ENCODE results near the gene NTRK1. TPM values are rescaled to one million over a fixed set of nuclear protein-coding genes. Genes with fewer than 3 reads are reported as not detected.

NTRK1 gene
- polyA plus RNA-seq, 1 of the 3 experiments (the other 2 are of a cell fraction), result 0.97 TPM

- no peak overlapping the region for H2AFZ ChIP-seq (ENCODE audit: low read depth)
- H3K9me2 ChIP-seq, result no peaks in the 10 kb centered on the region
- 93% methylated on average over 12 of the region's 13 CpGs for whole genome bisulfite sequencing (ENCODE audit: low lambda C conversion rate)
- no peaks in the 10 kb centered on the region for H3K27me3 ChIP-seq (ENCODE audit: insufficient read depth)
- H3K9ac ChIP-seq, result no peak overlapping the region
- H3K9me3 ChIP-seq, result no peaks in the 10 kb centered on the region
- H3F3A ChIP-seq (replicated peaks; ENCODE audit: insufficient read depth), result peaks cover 18% of the 10 kb centered on the region
- H3K36me3 ChIP-seq (replicated peaks in 1 of 2; ENCODE audit: control insufficient read depth in 1 of 2, insufficient read depth in 2 of 2, low read length in 1 of 2), result no peaks in the 10 kb centered on the region
- POLR2A ChIA-PET, result no interaction called here
- H3K4me3 ChIP-seq (ENCODE audit: low read depth in 2 of 2, low read length in 1 of 2), result no peak overlapping the region
- DNase-seq, result no peak
- H3K4me2 ChIP-seq, result no peak overlapping the region
- no peak for TF ChIP-seq EZH2phosphoT487 (IDR thresholded peaks at IDR 0.05; ENCODE audit: borderline replicate concordance, low read depth)
- TF ChIP-seq RCOR1 (IDR thresholded peaks at IDR 0.05; ENCODE audit: low read length), result no peak
- TF ChIP-seq USF1 (IDR thresholded peaks at IDR 0.05; ENCODE audit: borderline replicate concordance, low read depth), result no peak
- TF ChIP-seq TEAD4 (IDR thresholded peaks at IDR 0.05; ENCODE audit: borderline replicate concordance, insufficient read depth), result no peak
- TF ChIP-seq JUND (IDR thresholded peaks at IDR 0.05), result no peak
- no peak for TF ChIP-seq FOXJ3 (CRISPR knock-in tag; IDR thresholded peaks at IDR 0.05)
- TF ChIP-seq MEF2A (IDR thresholded peaks at IDR 0.05; ENCODE audit: borderline replicate concordance, low read depth), result no peak
- no peak for TF ChIP-seq FOSL2 (IDR thresholded peaks at IDR 0.05; ENCODE audit: borderline replicate concordance, low read depth)
- TF ChIP-seq IRF3 (IDR thresholded peaks at IDR 0.05; ENCODE audit: low read depth, low read length), result no peak
- no peak for TF ChIP-seq FOXM1 (IDR thresholded peaks at IDR 0.05; ENCODE audit: low read depth)
- no peak for TF ChIP-seq USF2 (IDR thresholded peaks at IDR 0.05; ENCODE audit: borderline replicate concordance, low read depth, low read length)
- TF ChIP-seq GATA2 (CRISPR knock-in tag; IDR thresholded peaks at IDR 0.05), result no peak
- TF ChIP-seq MAX (IDR thresholded peaks at IDR 0.05; ENCODE audit: low read depth), result no peak
- no peaks in the 10 kb centered on the region for H3K79me2 ChIP-seq (ENCODE audit: insufficient read depth)
- H3K27ac ChIP-seq (ENCODE audit: low read depth in 2 of 2, low read length in 1 of 2), result no peak overlapping the region
- CTCF ChIA-PET, result interaction anchor here (1.5 to 22.1 kb wide), 6 partner anchors 15 to 72 kb away, joined by 4 to 455 read pairs (median 6); partner anchors contain the start of gene PEAR1
- peaks cover 7 to 8% of the 10 kb centered on the region in 2 experiments; a peak in 2 of 4 replicates for H3K4me1 ChIP-seq (ENCODE audit: control insufficient read depth in 1 of 2, insufficient read depth in 2 of 2, low read depth in 1 of 2, low read length in 1 of 2)
- H4K20me1 ChIP-seq (ENCODE audit: insufficient read depth), result no peaks in the 10 kb centered on the region
These were observed 7.7 kb downstream of the NTRK1 start for GRCh38 chr1:156868341-156868740.

- Histone ChIP-seq H3K27ac (ENCODE audit: low read depth in 2 of 2, low read length in 1 of 2) (no peak overlapping the region), H3K9me2 (no peaks in the 10 kb centered on the region), H3K36me3 (replicated peaks in 1 of 2; ENCODE audit: control insufficient read depth in 1 of 2, insufficient read depth in 2 of 2, low read length in 1 of 2) (no peaks in the 10 kb centered on the region), H3K4me1 (ENCODE audit: control insufficient read depth in 1 of 2, insufficient read depth in 2 of 2, low read depth in 1 of 2, low read length in 1 of 2) (peaks cover 0 to 8% of the 10 kb centered on the region in 2 experiments; a peak in 2 of 4 replicates), H3K4me3 (ENCODE audit: low read depth in 2 of 2, low read length in 1 of 2) (no peak overlapping the region), H3K9ac (no peak overlapping the region), H3K4me2 (no peak overlapping the region), H4K20me1 (ENCODE audit: insufficient read depth) (no peaks in the 10 kb centered on the region), H3K79me2 (ENCODE audit: insufficient read depth) (no peaks in the 10 kb centered on the region), H3F3A (replicated peaks; ENCODE audit: insufficient read depth) (peaks cover 18% of the 10 kb centered on the region), H2AFZ (ENCODE audit: low read depth) (no peak overlapping the region), H3K9me3 (no peaks in the 10 kb centered on the region), H3K27me3 (ENCODE audit: insufficient read depth) (no peaks in the 10 kb centered on the region)
- 96% methylated on average over 9 of the region's 9 CpGs for WGBS (ENCODE audit: low lambda C conversion rate)
- no peak for DNase-seq
- TF ChIP-seq FOSL2 (IDR thresholded peaks at IDR 0.05; ENCODE audit: borderline replicate concordance, low read depth), result no peak
- no peak for TF ChIP-seq SMC3 (IDR thresholded peaks at IDR 0.05; ENCODE audit: low read depth, low read length)
- no peak for TF ChIP-seq YY1 (IDR thresholded peaks at IDR 0.05; ENCODE audit: low read depth)
- no peak for TF ChIP-seq CTCF (IDR thresholded peaks at IDR 0.05)
- no peak for TF ChIP-seq GABPA (IDR thresholded peaks at IDR 0.05; ENCODE audit: low read depth)
- TF ChIP-seq USF1 (IDR thresholded peaks at IDR 0.05; ENCODE audit: borderline replicate concordance, low read depth), result no peak
- no peak for TF ChIP-seq RCOR1 (IDR thresholded peaks at IDR 0.05; ENCODE audit: low read length)
- no peak for TF ChIP-seq TEAD4 (IDR thresholded peaks at IDR 0.05; ENCODE audit: borderline replicate concordance, insufficient read depth)
- no peak for TF ChIP-seq JUND (IDR thresholded peaks at IDR 0.05)
- TF ChIP-seq FOXM1 (IDR thresholded peaks at IDR 0.05; ENCODE audit: low read depth), result no peak
- POLR2A ChIA-PET, result no interaction called here
- CTCF ChIA-PET, result interaction anchor here (1.4 to 22.1 kb wide), 9 partner anchors 13 to 180 kb away, joined by 4 to 455 read pairs (median 6); partner anchors contain the start of gene PEAR1
These were observed 8.8 kb downstream of the NTRK1 start for GRCh38 chr1:156869455-156869854.
